ENCODE results near the gene CDKN2AIP.
A peak's percentile ranks its signal among the peaks of the same experiment; 100 is the strongest.

Gene CDKN2AIP

GRCh38 chr4:183407128-183407585 lies 37.3 kb upstream of the CDKN2AIP start:
- peak; percentile 86 for DNase-seq (ENCODE audit: low spot score)
- TF ChIP-seq CTCF (IDR thresholded peaks at IDR 0.05; ENCODE audit: extremely low read depth, missing control alignments): peak; percentile 97

- DNase-seq (ENCODE audit: low spot score): no peak
- no peak for TF ChIP-seq CTCF (IDR thresholded peaks at IDR 0.05; ENCODE audit: extremely low read depth, missing control alignments)
Measured at GRCh38 chr4:183407635-183408464, 36.6 kb upstream of the CDKN2AIP start.

- TF ChIP-seq CTCF (IDR thresholded peaks at IDR 0.05; ENCODE audit: extremely low read depth, missing control alignments): no peak
- DNase-seq (ENCODE audit: low spot score): no peak
Measured at GRCh38 chr4:183408796-183409195, 35.6 kb upstream of the CDKN2AIP start.

- no peak for TF ChIP-seq CTCF (IDR thresholded peaks at IDR 0.05; ENCODE audit: extremely low read depth, missing control alignments)
- DNase-seq (ENCODE audit: low spot score): no peak
Measured at GRCh38 chr4:183409483-183409882, 35.0 kb upstream of the CDKN2AIP start.

GRCh38 chr4:183409934-183410333 lies 34.5 kb upstream of the CDKN2AIP start:
- no peak for DNase-seq (ENCODE audit: low spot score)
- no peak for TF ChIP-seq CTCF (IDR thresholded peaks at IDR 0.05; ENCODE audit: extremely low read depth, missing control alignments)

GRCh38 chr4:183411291-183411861 lies 33.1 kb upstream of the CDKN2AIP start:
- DNase-seq (ENCODE audit: low spot score): no peak
- TF ChIP-seq CTCF (IDR thresholded peaks at IDR 0.05; ENCODE audit: extremely low read depth, missing control alignments): no peak

GRCh38 chr4:183412821-183413220 lies 31.6 kb upstream of the CDKN2AIP start:
- no peak for TF ChIP-seq CTCF (IDR thresholded peaks at IDR 0.05; ENCODE audit: extremely low read depth, missing control alignments)
- no peak for DNase-seq (ENCODE audit: low spot score)
